ENCODE data around the gene SYNJ1. TPM values are rescaled to one million over a fixed set of nuclear protein-coding genes. Genes with fewer than 3 reads are reported as not detected.

The SYNJ1 gene
- total and polyA plus RNA-seq, 2 of the 13 experiments (the other 11 are each of a cell fraction or from before 2014, with no cell fraction given) = 2.0 to 2.7 TPM

DNA sequence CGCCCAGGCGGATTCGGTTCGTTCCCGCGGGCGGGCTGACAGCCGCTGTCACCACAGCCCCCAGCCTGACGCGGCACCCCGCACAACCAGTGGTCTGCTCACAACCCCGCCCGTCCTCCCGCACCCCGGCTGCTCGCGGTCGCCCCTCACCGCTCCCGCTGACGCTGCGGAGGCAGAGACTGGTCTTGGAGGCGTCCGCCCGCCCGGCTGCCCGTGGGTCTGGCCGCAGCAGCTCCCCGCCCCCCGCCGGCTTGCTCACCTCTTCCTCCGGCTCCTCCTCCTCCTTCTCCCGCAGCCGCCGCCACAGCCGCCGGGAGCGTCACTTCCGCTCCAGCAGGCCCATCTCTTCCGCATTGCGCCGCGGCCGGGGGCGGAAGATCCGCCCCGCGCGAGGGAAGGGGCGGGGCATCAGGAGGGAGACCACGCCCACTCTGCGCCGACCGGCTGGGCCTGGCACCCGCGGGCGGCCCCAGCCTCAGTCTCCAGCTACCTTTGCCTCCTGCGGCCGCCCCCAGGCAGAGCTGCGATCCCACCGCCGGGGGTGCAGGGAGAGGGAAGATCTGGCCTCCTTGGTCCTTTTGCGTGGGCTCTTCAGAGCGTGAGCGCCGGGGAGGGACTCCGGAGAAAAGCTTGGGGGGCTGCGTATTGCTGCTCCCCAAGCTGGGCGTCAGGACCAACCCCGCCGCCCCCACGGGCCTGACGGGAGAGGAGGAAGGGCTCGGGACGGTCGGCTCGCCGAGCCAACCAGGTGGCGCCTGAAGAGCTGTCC lies at the start of gene SYNJ1 (continued):
- 0 out of 2 replicates have a peak, but pooled peaks have one; percentile 23 for TF ChIP-seq TOPORS (CRISPR knock-in tag; IDR thresholded peaks at IDR 0.05)
- TF ChIP-seq, protein P1, sequence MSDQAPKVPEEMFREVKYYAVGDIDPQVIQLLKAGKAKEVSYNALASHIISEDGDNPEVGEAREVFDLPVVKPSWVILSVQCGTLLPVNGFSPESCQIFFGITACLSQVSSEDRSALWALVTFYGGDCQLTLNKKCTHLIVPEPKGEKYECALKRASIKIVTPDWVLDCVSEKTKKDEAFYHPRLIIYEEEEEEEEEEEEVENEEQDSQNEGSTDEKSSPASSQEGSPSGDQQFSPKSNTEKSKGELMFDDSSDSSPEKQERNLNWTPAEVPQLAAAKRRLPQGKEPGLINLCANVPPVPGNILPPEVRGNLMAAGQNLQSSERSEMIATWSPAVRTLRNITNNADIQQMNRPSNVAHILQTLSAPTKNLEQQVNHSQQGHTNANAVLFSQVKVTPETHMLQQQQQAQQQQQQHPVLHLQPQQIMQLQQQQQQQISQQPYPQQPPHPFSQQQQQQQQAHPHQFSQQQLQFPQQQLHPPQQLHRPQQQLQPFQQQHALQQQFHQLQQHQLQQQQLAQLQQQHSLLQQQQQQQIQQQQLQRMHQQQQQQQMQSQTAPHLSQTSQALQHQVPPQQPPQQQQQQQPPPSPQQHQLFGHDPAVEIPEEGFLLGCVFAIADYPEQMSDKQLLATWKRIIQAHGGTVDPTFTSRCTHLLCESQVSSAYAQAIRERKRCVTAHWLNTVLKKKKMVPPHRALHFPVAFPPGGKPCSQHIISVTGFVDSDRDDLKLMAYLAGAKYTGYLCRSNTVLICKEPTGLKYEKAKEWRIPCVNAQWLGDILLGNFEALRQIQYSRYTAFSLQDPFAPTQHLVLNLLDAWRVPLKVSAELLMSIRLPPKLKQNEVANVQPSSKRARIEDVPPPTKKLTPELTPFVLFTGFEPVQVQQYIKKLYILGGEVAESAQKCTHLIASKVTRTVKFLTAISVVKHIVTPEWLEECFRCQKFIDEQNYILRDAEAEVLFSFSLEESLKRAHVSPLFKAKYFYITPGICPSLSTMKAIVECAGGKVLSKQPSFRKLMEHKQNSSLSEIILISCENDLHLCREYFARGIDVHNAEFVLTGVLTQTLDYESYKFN (CRISPR knock-in tag; conservative IDR thresholded peaks at IDR 0.05) = peak; percentile 48
- peak; percentile 65; the same call in 1 of the 2 replicates for TF ChIP-seq ZNF780A (CRISPR knock-in tag; IDR thresholded peaks at IDR 0.05)
- no peak for TF ChIP-seq NR1H2 (CRISPR knock-in tag; IDR thresholded peaks at IDR 0.05; ENCODE audit: borderline replicate concordance, low read depth)
- TF ChIP-seq GATAD1 (CRISPR knock-in tag; IDR thresholded peaks at IDR 0.05) = peak; percentile 81
- TF ChIP-seq, protein P2, sequence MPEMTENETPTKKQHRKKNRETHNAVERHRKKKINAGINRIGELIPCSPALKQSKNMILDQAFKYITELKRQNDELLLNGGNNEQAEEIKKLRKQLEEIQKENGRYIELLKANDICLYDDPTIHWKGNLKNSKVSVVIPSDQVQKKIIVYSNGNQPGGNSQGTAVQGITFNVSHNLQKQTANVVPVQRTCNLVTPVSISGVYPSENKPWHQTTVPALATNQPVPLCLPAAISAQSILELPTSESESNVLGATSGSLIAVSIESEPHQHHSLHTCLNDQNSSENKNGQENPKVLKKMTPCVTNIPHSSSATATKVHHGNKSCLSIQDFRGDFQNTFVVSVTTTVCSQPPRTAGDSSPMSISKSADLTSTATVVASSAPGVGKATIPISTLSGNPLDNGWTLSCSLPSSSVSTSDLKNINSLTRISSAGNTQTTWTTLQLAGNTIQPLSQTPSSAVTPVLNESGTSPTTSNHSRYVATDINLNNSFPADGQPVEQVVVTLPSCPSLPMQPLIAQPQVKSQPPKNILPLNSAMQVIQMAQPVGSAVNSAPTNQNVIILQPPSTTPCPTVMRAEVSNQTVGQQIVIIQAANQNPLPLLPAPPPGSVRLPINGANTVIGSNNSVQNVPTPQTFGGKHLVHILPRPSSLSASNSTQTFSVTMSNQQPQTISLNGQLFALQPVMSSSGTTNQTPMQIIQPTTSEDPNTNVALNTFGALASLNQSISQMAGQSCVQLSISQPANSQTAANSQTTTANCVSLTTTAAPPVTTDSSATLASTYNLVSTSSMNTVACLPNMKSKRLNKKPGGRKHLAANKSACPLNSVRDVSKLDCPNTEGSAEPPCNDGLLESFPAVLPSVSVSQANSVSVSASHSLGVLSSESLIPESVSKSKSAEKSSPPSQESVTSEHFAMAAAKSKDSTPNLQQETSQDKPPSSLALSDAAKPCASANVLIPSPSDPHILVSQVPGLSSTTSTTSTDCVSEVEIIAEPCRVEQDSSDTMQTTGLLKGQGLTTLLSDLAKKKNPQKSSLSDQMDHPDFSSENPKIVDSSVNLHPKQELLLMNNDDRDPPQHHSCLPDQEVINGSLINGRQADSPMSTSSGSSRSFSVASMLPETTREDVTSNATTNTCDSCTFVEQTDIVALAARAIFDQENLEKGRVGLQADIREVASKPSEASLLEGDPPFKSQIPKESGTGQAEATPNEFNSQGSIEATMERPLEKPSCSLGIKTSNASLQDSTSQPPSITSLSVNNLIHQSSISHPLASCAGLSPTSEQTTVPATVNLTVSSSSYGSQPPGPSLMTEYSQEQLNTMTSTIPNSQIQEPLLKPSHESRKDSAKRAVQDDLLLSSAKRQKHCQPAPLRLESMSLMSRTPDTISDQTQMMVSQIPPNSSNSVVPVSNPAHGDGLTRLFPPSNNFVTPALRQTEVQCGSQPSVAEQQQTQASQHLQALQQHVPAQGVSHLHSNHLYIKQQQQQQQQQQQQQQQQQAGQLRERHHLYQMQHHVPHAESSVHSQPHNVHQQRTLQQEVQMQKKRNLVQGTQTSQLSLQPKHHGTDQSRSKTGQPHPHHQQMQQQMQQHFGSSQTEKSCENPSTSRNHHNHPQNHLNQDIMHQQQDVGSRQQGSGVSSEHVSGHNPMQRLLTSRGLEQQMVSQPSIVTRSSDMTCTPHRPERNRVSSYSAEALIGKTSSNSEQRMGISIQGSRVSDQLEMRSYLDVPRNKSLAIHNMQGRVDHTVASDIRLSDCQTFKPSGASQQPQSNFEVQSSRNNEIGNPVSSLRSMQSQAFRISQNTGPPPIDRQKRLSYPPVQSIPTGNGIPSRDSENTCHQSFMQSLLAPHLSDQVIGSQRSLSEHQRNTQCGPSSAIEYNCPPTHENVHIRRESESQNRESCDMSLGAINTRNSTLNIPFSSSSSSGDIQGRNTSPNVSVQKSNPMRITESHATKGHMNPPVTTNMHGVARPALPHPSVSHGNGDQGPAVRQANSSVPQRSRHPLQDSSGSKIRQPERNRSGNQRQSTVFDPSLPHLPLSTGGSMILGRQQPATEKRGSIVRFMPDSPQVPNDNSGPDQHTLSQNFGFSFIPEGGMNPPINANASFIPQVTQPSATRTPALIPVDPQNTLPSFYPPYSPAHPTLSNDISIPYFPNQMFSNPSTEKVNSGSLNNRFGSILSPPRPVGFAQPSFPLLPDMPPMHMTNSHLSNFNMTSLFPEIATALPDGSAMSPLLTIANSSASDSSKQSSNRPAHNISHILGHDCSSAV (CRISPR knock-in tag; IDR thresholded peaks at IDR 0.05; ENCODE audit: borderline replicate concordance) = 0 out of 2 replicates have a peak, but pooled peaks have one; percentile 29
- peak; percentile 80 for TF ChIP-seq SP5 (CRISPR knock-in tag; IDR thresholded peaks at IDR 0.05; ENCODE audit: borderline replicate concordance, low read depth)
- TF ChIP-seq ATF7-NPFF (CRISPR knock-in tag; IDR thresholded peaks at IDR 0.05; ENCODE audit: low read depth) = peak; percentile 54
- TF ChIP-seq ZNF460 (CRISPR knock-in tag; IDR thresholded peaks at IDR 0.05; ENCODE audit: borderline replicate concordance) = peak; percentile 63; the same call in 1 of the 2 replicates
- TF ChIP-seq NFE2L1 (CRISPR knock-in tag; IDR thresholded peaks at IDR 0.05; ENCODE audit: borderline replicate concordance) = no peak
- TF ChIP-seq, protein P3, sequence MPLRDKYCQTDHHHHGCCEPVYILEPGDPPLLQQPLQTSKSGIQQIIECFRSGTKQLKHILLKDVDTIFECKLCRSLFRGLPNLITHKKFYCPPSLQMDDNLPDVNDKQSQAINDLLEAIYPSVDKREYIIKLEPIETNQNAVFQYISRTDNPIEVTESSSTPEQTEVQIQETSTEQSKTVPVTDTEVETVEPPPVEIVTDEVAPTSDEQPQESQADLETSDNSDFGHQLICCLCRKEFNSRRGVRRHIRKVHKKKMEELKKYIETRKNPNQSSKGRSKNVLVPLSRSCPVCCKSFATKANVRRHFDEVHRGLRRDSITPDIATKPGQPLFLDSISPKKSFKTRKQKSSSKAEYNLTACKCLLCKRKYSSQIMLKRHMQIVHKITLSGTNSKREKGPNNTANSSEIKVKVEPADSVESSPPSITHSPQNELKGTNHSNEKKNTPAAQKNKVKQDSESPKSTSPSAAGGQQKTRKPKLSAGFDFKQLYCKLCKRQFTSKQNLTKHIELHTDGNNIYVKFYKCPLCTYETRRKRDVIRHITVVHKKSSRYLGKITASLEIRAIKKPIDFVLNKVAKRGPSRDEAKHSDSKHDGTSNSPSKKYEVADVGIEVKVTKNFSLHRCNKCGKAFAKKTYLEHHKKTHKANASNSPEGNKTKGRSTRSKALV (CRISPR knock-in tag; IDR thresholded peaks at IDR 0.05) = peak; percentile 28
- peak; percentile 83 for TF ChIP-seq IKZF4 (CRISPR knock-in tag; IDR thresholded peaks at IDR 0.05; ENCODE audit: borderline replicate concordance, low read depth, not compliant biosample characterization)
- peak; percentile 61 for TF ChIP-seq AGO1 (IDR thresholded peaks at IDR 0.05; ENCODE audit: low read depth, low read length, poor library complexity, severe bottlenecking)
- no peak for TF ChIP-seq SETDB1 (CRISPR knock-in tag; IDR thresholded peaks at IDR 0.05; ENCODE audit: borderline replicate concordance)
